Measurements from ENCODE around the gene TMEM144. TPM values are rescaled to one million over a fixed set of nuclear protein-coding genes. Genes with fewer than 3 reads are reported as not detected.

The TMEM144 gene
- total RNA-seq, 1 experiment from 2014 or later = 3.4 TPM

GRCh38 chr4:158161551-158162354, 48.5 kb upstream of the TMEM144 start:
- Histone ChIP-seq H4K5ac (ENCODE audit: insufficient read length, low read depth, low read length) (no peak overlapping the region), H3K18ac (ENCODE audit: insufficient read length, low read depth, low read length) (no peak overlapping the region), H3K27ac (ENCODE audit: insufficient read length, low read depth, low read length) (no peak overlapping the region), H2BK15ac (ENCODE audit: low read depth, low read length) (no peak overlapping the region), H2BK120ac (ENCODE audit: low read depth, low read length, poor library complexity, severe bottlenecking) (no peak overlapping the region), H2BK5ac (ENCODE audit: insufficient read length, low read length) (no peak overlapping the region), H3K56ac (ENCODE audit: insufficient read length, low read depth, low read length) (no peak overlapping the region), H3K4me1 (ENCODE audit: insufficient read depth, low read length) (no peaks in the 10 kb centered on the region; the same call in 1 of the 2 replicates), H4K20me1 (ENCODE audit: control insufficient read depth, insufficient read depth, insufficient read length) (no peaks in the 10 kb centered on the region), H3K23me2 (ENCODE audit: insufficient read length, low read depth, low read length, poor library complexity, severe bottlenecking) (no peaks in the 10 kb centered on the region), H3K79me1 (ENCODE audit: insufficient read depth, low read depth, low read length, poor library complexity, severe bottlenecking) (no peaks in the 10 kb centered on the region), H3K9ac (ENCODE audit: extremely low read depth, insufficient read length, low read length) (no peak overlapping the region), H4K8ac (replicated peaks; ENCODE audit: insufficient read length, low read depth, low read length) (no peak overlapping the region), H3K4ac (ENCODE audit: low read depth, low read length) (no peak overlapping the region), H3K9me3 (ENCODE audit: control insufficient read depth, low read depth, low read length) (no peaks in the 10 kb centered on the region), H3K4me2 (ENCODE audit: insufficient read depth, insufficient read length, low read length) (no peak overlapping the region), H4K91ac (ENCODE audit: insufficient read length, low read depth, low read length) (no peak overlapping the region), H3K27me3 (ENCODE audit: insufficient read depth, low read length) (no peaks in the 10 kb centered on the region), H3K14ac (ENCODE audit: insufficient read depth, low read length) (no peak overlapping the region), H3T11ph (ENCODE audit: low read length) (no peak overlapping the region), H2BK12ac (ENCODE audit: insufficient read length, low read depth, low read length) (no peak overlapping the region), H3K79me2 (ENCODE audit: insufficient read depth, low read length) (no peaks in the 10 kb centered on the region), H2AFZ (ENCODE audit: low read length) (no peak overlapping the region), H3K23ac (ENCODE audit: insufficient read length, low read depth, low read length) (no peak overlapping the region), H2BK20ac (ENCODE audit: low read depth, low read length, poor library complexity, severe bottlenecking) (no peak overlapping the region), H2AK5ac (ENCODE audit: insufficient read length, low read length) (no peak overlapping the region)
- no peak for TF ChIP-seq CTCF (conservative IDR thresholded peaks at IDR 0.05)
- Mint-ChIP-seq H3K4me3 (no peak overlapping the region), H3K27me3 (ENCODE audit: low read depth) (no peaks in the 10 kb centered on the region), H3K36me3 (ENCODE audit: insufficient read depth in 1 of 3, low read depth in 3 of 3) (no peaks in the 10 kb centered on the region), H3K4me1 (peaks cover 5% of the 10 kb centered on the region in 2 experiments; a peak in 3 of 4 replicates), H3K9me3 (no peaks in the 10 kb centered on the region), H3K27ac (no peak overlapping the region)
- no peak for DNase-seq
- no CpG with 5 or more reads among the region's 6 CpGs for WGBS (ENCODE audit: extremely low coverage, insufficient read length, low lambda C conversion rate)

Data from H9 (cell line).